HCT116 (cell line): Measurements from ENCODE around the gene DLK1.

Source experiments
- CEBPB ChIP-seq: IDR thresholded peaks from 2 replicates; pipeline ENCODE4 v1.6.1; 2012; ENCODE audit warnings: low read depth
- EGR1 ChIP-seq: IDR thresholded peaks from 2 replicates; pipeline ENCODE4 v1.6.1; 2012; ENCODE audit warnings: low read depth
- EZH2 ChIP-seq: fragments of 200-600 bp; sonication (generic); IDR thresholded peaks from 2 replicates; pipeline ENCODE4 v1.6.1; 2017; ENCODE audit warnings: antibody characterized with exemption, mixed run types
- EZH2phosphoT487 ChIP-seq: fragments of 200-600 bp; IDR thresholded peaks from 2 replicates; pipeline ENCODE4 v1.6.1; 2018; ENCODE audit warnings: antibody characterized with exemption, borderline replicate concordance
- POLR2A ChIP-seq: IDR thresholded peaks from 2 replicates; pipeline ENCODE4 v1.7.0; 2011; ENCODE audit warnings: borderline replicate concordance; ENCODE audit not compliant: insufficient read depth, insufficient read length; ENCODE audit errors: extremely low read depth
- POLR2AphosphoS5 ChIP-seq: IDR thresholded peaks from 2 replicates; pipeline ENCODE4 v1.6.1; 2011; ENCODE audit warnings: mild to moderate bottlenecking, low read depth, low read length, moderate library complexity
- RAD21 ChIP-seq: IDR thresholded peaks from 2 replicates; pipeline ENCODE4 v1.6.1; 2012; ENCODE audit warnings: low read depth, mild to moderate bottlenecking
- SP1 ChIP-seq: IDR thresholded peaks from 2 replicates; pipeline ENCODE4 v1.6.1; 2012; ENCODE audit warnings: low read depth
- YY1 ChIP-seq: IDR thresholded peaks from 2 replicates; pipeline ENCODE4 v1.6.1; 2011; ENCODE audit warnings: low read length, low read depth, moderate library complexity, mild to moderate bottlenecking; ENCODE audit not compliant: insufficient replicate concordance; ENCODE audit errors: extremely low read depth
- ZNF274 ChIP-seq: fragments of 200-500 bp; sonication (Bioruptor generic); IDR thresholded peaks from 2 replicates; pipeline ENCODE4 v1.6.1; 2014; ENCODE audit warnings: mild to moderate bottlenecking, low read depth, low read length, inconsistent platforms
- TF ChIP-seq, protein P1 (sequence below), 3 experiments: fragments of 200-600 bp in 1 of 3; sonication (generic) in 1 of 3; IDR thresholded peaks in 2 of 3; conservative IDR thresholded peaks in 1 of 3; 2 replicates each; pipeline ENCODE4 v1.5.1; 2012 to 2017; ENCODE audit warnings: low read depth in 2 of 3, low read length in 2 of 3, antibody characterized with exemption in 1 of 3, borderline replicate concordance in 1 of 3, control low read depth in 1 of 3, mild to moderate bottlenecking in 1 of 3, mixed read lengths in 1 of 3, mixed run types in 1 of 3, moderate library complexity in 1 of 3; ENCODE audit not compliant: insufficient read depth in 1 of 3

DNA sequence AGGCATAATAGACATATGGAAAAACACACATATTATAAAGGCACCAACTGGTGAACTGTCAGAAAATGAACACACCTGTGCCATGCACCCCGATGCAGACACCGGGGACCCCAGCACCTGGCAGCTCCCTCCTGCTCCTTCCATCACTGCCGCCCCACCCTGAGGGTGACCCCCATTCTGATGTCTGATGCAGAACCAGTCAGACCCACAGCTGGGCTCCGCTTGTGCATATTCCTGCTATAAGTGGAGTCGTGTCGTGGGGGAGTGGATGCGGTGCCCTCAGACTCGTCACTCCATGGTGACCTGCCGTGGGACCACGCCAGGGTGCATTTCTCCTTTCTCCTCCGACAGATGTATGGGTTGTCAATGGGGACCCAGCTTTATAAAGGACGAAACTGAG lies 53.6 kb downstream of the DLK1 start:
- TF ChIP-seq, protein P1, sequence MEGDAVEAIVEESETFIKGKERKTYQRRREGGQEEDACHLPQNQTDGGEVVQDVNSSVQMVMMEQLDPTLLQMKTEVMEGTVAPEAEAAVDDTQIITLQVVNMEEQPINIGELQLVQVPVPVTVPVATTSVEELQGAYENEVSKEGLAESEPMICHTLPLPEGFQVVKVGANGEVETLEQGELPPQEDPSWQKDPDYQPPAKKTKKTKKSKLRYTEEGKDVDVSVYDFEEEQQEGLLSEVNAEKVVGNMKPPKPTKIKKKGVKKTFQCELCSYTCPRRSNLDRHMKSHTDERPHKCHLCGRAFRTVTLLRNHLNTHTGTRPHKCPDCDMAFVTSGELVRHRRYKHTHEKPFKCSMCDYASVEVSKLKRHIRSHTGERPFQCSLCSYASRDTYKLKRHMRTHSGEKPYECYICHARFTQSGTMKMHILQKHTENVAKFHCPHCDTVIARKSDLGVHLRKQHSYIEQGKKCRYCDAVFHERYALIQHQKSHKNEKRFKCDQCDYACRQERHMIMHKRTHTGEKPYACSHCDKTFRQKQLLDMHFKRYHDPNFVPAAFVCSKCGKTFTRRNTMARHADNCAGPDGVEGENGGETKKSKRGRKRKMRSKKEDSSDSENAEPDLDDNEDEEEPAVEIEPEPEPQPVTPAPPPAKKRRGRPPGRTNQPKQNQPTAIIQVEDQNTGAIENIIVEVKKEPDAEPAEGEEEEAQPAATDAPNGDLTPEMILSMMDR (IDR thresholded peaks at IDR 0.05 in 2 of 3, conservative IDR thresholded peaks at IDR 0.05 in 1 of 3; ENCODE audit: borderline replicate concordance in 1 of 3, insufficient read depth in 1 of 3, low read depth in 2 of 3, low read length in 2 of 3) = no peak
- TF ChIP-seq POLR2A = no peak
- TF ChIP-seq POLR2AphosphoS5 = no peak
- no peak for TF ChIP-seq EZH2
- TF ChIP-seq YY1 = no peak
- TF ChIP-seq ZNF274 = no peak
- TF ChIP-seq SP1 = no peak
- TF ChIP-seq RAD21 = no peak
- no peak for TF ChIP-seq CEBPB
- no peak for TF ChIP-seq EGR1
- no peak for TF ChIP-seq EZH2phosphoT487
